Breast epithelium (tissue), 4 donors: Measurements from ENCODE around the gene SEPTIN8. TPM values are rescaled to one million over a fixed set of nuclear protein-coding genes. Genes with fewer than 3 reads are reported as not detected.

ENCODE experiments used
- DNase-seq, 2 donors: peaks; one replicate each; pipeline ENCODE4 v3.0.0-alpha.2; 2019; ENCODE audit warnings: low spot score in 2 of 2
- H3K27ac ChIP-seq, 2 donors: fragments of 200-600 bp; sonication (generic) in 1 of 2; one replicate each; pipeline ENCODE4 v1.5.1; 2016 to 2019; ENCODE audit warnings: mild to moderate bottlenecking in 1 of 2
- H3K27me3 ChIP-seq, 2 donors: fragments of 200-600 bp; sonication (generic) in 1 of 2; one replicate each; pipeline versions ENCODE4 v1.5.1 to v1.6.0; 2017 to 2019; ENCODE audit warnings: control low read depth in 1 of 2, mild to moderate bottlenecking in 1 of 2
- H3K36me3 ChIP-seq: fragments of 200-600 bp; one replicate; pipeline ENCODE4 v1.5.1; 2019
- H3K4me1 ChIP-seq, 2 donors: fragments of 200-600 bp; sonication (generic); one replicate each; pipeline ENCODE4 v1.5.1; 2016 to 2019; ENCODE audit warnings: control low read depth in 1 of 2
- H3K4me3 ChIP-seq, 3 donors: fragments of 200-600 bp; sonication (generic); 1 replicate in 2 of 3; 2 replicates in 1 of 3; pipeline ENCODE4 v1.5.1; 2016 to 2019; ENCODE audit warnings: mild to moderate bottlenecking in 3 of 3, moderate library complexity in 2 of 3
- H3K9me3 ChIP-seq, 2 donors: fragments of 200-600 bp; sonication (generic) in 1 of 2; one replicate each; pipeline ENCODE4 v1.5.1; 2016 to 2019; ENCODE audit warnings: control low read depth in 1 of 2
- CTCF ChIP-seq, 3 donors: fragments of 450-650 bp; IDR thresholded peaks; one replicate each; pipeline ENCODE4 v1.5.1; 2016 to 2017; ENCODE audit warnings: antibody characterized with exemption in 3 of 3, mild to moderate bottlenecking in 3 of 3, moderate library complexity in 3 of 3
- POLR2A ChIP-seq: fragments of 450-650 bp; IDR thresholded peaks from one replicate; pipeline ENCODE4 v1.6.1; 2016; ENCODE audit warnings: antibody characterized with exemption, mild to moderate bottlenecking, moderate library complexity
- POLR2AphosphoS5 ChIP-seq, 3 donors: sonication (generic); formaldehyde crosslinking; IDR thresholded peaks; one replicate each; pipeline ENCODE4 v1.6.1; 2017; ENCODE audit warnings: antibody characterized with exemption in 3 of 3
- intact Hi-C: fragments of 100-400 bp; cut with DNase I; formaldehyde crosslinking; loops from one replicate; pipeline ENCODE4 v1.15.1; 2023; ENCODE audit warnings: low total_unique reads
- total RNA-seq, 3 donors: library from RNA; depleted of rRNA; stranded (reverse); fragments of >200 nt; gene quantifications; one replicate each; pipeline ENCODE4 v1.1.0, GENCODE V29; 2016

The SEPTIN8 gene
- total RNA-seq, 3 donors from 2014 or later, result 26.4 to 43.0 (median 40.0) TPM

GRCh38 chr5:132815454-132815853, 38.4 kb upstream of the SEPTIN8 start:
- Histone ChIP-seq H3K9me3 (no peaks in the 10 kb centered on the region), H3K36me3 (no peaks in the 10 kb centered on the region), H3K4me3 (no peak overlapping the region), H3K27me3 (peaks cover 2 to 15% of the 10 kb centered on the region in 2 donors), H3K27ac (no peak overlapping the region), H3K4me1 (no peaks in the 10 kb centered on the region)
- TF ChIP-seq POLR2AphosphoS5 (IDR thresholded peaks at IDR 0.05) (no peak), POLR2A (no peak), CTCF (IDR thresholded peaks at IDR 0.05) (no peak)
- intact Hi-C loops, result no loop called here
- DNase-seq, result no peak

GRCh38 chr5:132814503-132815294, 37.7 kb upstream of the SEPTIN8 start:
- Histone ChIP-seq H3K27ac (no peak overlapping the region), H3K4me3 (peak overlapping the region in 2 of 3 donors; percentile 58 to 77), H3K36me3 (no peaks in the 10 kb centered on the region), H3K9me3 (no peaks in the 10 kb centered on the region), H3K4me1 (no peaks in the 10 kb centered on the region), H3K27me3 (peaks cover 2 to 15% of the 10 kb centered on the region in 2 donors)
- no peak for DNase-seq
- TF ChIP-seq POLR2A (no peak), CTCF (IDR thresholded peaks at IDR 0.05) (no peak), POLR2AphosphoS5 (IDR thresholded peaks at IDR 0.05) (no peak)
- intact Hi-C loops, result no loop called here

- no peaks in the 10 kb centered on the region for H3K9me3 ChIP-seq
- no peak for TF ChIP-seq POLR2AphosphoS5 (IDR thresholded peaks at IDR 0.05)
- TF ChIP-seq POLR2A, result no peak
- no peak for TF ChIP-seq CTCF (IDR thresholded peaks at IDR 0.05)
- peaks cover 2 to 15% of the 10 kb centered on the region in 2 donors for H3K27me3 ChIP-seq
- H3K4me3 ChIP-seq, result peak overlapping the region; percentile 23 to 77 (median 58)
- peak overlapping the region in 1 of 2 donors; percentile 54 for H3K27ac ChIP-seq
- intact Hi-C loops, result no loop called here
- H3K4me1 ChIP-seq, result no peaks in the 10 kb centered on the region
- DNase-seq, result no peak
- no peaks in the 10 kb centered on the region for H3K36me3 ChIP-seq
These were observed 36.8 kb upstream of the SEPTIN8 start for GRCh38 chr5:132813599-132814502.

GRCh38 chr5:132812781-132813598, 36.0 kb upstream of the SEPTIN8 start, which contains the start of gene SOWAHA:
SOWAHA (plus strand) TSS chr5:132813302; CDS start chr5:132813622, 320 bp downstream.
- no peak for TF ChIP-seq POLR2AphosphoS5 (IDR thresholded peaks at IDR 0.05)
- no peak for TF ChIP-seq POLR2A
- no peak for TF ChIP-seq CTCF (IDR thresholded peaks at IDR 0.05)
- Histone ChIP-seq H3K36me3 (no peaks in the 10 kb centered on the region), H3K27me3 (peaks cover 2 to 15% of the 10 kb centered on the region in 2 donors), H3K4me3 (peak within 1 kb of the TSS; percentile 23 to 77 (median 58)), H3K27ac (peak within 1 kb of the TSS in 1 of 2 donors; percentile 54), H3K9me3 (no peaks in the 10 kb centered on the region), H3K4me1 (no peaks in the 10 kb centered on the region)
- no peak for DNase-seq
- intact Hi-C loops, result no loop called here
